Kidney capillary endothelial cell (primary cell): ENCODE data around the gene MEX3D.

Experiments used
- DNase-seq: peaks from one replicate; pipeline ENCODE4 v3.0.0-alpha.2; 2018; ENCODE audit warnings: low spot score

Gene MEX3D

DNA sequence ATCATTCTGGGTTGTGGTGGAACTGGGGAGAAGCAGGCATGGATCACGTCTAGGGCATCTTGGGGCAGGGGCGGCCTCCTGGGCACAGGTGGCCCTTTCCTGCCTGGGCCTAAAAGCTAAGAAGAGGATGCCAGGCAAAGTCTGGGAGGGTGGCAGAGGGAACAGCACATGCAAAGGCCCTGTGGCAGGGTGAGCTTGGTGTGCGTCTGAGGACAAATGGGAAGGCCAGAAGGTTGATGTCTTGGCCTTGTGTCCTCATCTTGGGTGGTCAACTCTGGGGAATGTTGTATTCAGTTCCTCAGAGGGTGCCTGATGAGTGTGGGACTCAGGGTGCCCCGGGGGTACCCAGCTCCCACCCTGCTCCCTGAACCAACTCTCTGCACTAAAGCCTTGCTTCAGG is 49.7 kb downstream of the MEX3D start:
- no peak for DNase-seq

DNA sequence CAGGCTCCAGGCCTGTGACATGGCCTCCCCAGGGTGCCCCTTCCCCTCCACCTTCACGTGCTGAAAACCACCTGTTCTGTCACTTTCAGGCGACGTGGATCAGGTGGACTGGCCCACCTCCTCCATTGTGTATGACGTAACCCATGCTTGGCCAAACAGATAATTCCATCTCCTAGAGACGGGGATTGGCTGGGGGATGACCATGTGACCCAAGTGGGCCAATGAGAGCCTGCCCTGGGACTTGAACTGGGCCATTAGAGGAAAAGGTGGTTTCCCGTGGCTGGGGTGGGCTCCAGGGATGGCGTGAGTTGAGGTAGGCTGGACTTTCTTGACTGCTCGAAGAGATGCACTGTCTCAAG is 51.8 kb downstream of the MEX3D start:
- no peak for DNase-seq

- no peak for DNase-seq
Observed at GRCh38 chr19:1514986-1515721, 53.0 kb downstream of the MEX3D start.

DNA sequence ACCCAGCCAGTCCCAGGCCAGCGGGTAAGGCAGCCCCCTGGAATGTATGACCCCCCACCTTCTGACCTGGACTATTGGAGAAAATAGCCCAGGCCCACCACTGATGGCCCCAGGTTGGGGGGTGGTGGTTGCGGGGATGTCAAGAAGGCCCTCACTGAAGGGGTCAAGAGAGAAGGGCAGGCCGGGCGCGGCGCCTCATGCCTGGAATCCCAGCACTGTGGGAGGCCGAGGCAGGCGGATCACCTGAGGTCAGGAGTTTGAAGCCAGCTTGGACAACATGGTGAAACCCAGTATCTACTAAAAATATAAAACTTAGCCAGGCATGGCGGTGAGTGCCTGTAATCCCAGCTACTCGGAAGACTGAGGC is 53.8 kb downstream of the MEX3D start:
- no peak for DNase-seq

- DNase-seq, result no peak
Observed at GRCh38 chr19:1513499-1514294, 54.4 kb downstream of the MEX3D start.

DNA sequence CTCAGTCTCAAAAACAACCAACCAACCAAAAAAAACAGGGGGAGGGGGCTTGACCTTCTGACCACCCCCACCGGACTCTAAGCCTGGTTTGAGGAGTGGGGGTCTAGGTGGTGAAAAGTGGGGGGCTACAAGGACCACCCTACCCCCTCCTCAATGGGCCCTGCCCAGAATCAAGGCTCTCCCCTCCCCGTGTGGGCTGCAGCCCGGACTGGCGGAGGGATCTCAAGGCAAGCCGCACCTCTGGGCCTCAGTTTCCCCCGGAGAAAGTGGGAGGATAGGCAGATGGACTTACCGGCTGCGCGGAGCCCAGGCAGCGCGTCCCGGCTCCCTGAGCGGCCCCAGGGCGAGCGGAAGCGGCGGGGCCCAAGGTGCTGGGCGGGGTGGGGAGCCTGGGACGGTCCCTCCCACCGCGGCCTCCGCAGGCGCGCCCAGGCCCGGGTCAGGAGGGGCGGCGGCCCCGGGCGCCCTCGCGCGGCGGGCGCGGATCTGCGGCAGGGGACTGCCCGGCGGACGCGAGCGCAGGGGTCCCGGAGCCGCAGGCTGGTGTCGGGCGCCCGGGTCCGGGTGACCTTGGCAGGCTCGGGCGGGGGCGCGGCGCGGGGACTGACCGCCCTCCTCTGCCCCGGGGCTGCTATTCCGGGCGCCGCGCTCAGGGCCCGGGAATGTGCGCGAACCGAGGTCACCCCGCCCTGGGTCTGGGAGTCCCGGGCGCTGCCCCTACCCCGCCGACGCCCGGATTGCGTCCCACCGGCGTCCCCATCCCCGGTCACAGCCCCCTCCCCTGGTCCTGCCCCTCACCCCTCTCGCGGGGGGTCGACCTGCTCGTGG is 55.2 kb downstream of the MEX3D start, which contains the start of gene ADAMTSL5:
Gene ADAMTSL5, minus strand, starts transcription at position 349 of the 828 bp plus-strand sequence. CDS start 2,076 bp downstream, outside the sequence.
- no peak for DNase-seq

- no peak for DNase-seq
Observed at GRCh38 chr19:1511318-1512317, 56.5 kb downstream of the MEX3D start.

DNA sequence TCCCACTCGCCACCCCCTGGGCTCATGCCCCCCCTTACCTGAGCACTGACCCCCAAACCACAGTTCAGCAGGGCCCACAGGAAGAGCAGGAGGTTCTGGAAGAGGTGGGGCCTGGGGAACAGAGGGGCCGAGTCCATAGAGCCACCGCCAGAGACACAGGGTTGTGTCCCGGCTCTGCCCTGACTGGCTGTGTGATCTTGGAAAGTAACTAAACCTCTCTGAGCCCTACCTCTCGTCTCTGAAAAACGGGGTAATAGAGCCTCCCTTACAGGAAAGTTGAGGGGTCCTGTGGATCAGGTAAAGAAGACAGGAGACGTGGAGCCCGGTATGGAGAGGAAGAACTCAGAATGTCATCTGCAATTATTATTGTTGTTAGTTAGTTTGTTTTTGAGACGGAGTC is 57.3 kb downstream of the MEX3D start:
- DNase-seq, result no peak

DNA sequence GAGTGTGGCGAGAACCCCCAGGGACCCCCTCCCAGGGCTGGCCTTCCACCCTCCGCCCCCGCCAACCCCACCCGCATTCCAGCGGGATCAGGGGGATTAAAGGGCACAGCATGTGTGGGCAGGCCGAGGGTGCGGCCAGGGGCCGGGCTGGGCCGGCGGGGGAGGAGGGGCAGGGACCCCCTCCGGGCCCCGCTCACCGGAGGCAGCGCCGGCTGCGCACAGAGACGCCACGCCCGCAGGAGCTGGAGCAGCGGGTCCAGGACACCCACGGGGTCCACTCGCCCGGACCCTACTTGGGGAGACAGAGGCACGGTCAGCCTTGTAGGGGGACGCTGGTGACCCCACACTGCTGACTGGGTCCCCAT is 57.7 kb downstream of the MEX3D start:
- no peak for DNase-seq

GRCh38 chr19:1509602-1510441 is 58.3 kb downstream of the MEX3D start:
- DNase-seq, result no peak

DNA sequence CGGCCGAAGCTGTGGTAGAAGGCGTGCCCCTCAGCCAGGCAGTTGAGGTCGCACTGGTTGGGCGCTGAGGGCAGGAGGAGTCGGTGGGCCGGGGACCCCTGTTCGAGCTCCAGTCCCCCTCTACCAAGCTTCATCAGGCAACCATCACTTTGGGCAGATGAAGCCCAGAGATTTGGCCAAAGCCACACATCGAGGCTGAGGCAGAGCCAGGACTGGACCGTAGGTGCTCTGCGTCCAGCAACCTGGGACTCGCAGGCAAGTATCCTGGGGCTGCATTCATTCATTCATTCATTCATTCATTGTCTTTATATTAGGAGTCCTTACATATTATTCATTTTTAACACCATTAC is 59.6 kb downstream of the MEX3D start:
- no peak for DNase-seq

DNA sequence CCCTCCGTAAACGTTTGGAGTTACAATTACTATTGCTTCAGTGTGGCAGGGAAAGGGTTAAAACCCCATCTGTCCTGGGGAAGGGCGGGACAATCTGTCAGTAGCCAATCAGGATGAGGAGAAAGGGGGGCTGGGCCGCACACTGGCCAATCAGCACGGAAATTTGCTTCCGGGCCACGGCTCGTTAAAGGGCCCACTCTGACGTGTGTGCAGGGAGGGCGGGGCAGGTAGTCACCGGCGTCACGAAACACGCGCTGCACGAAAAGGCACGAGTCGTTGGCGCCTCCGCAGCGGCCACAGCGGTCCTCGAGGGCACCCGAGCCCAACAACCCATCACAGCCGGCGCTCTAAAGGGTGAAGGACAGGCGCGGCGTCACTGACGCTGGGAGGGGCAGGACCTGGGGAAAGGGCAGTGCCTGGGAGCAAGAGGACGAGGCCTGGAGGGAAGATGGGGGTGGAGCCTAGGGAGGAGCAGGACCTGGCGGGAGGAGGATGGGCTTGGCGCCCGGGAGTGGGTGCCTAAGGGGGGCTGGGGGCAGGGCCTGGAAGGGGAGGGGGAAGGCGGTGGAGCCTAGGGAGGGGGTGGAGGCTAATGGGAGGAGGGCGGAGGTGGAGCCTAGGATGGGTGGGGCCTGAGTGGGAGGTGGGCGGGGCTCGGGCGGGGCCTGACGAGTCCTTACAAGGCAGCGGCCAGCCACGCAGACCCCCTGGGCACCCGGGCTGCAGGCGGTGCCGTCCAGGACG is 60.2 kb downstream of the MEX3D start:
- DNase-seq, result peak; percentile 88

DNA sequence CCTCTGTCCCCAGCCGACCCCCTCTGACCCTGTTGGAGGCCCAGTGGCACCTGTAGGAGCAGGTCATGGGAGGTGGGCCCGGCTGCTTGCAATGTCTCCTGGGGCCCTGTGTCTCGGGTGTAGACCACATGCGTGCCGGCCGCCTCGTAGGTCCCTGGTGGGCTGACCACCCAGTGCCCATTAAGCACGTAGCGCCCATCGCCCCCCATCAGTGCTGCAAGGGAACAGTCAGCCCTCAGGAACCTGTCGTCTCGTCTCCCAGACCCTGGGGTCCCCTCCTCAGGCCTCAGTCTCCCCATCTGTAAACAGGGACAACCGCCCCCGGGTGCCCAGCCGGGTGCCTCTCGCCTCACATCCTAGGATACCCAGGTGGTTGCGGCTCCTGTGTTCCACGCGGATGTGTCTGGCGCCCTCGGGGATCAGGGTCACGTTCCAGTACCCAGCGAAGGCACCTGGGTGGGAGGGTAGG is 60.9 kb downstream of the MEX3D start:
- no peak for DNase-seq

- no peak for DNase-seq
Observed at GRCh38 chr19:1505991-1506881, 61.9 kb downstream of the MEX3D start.

DNA sequence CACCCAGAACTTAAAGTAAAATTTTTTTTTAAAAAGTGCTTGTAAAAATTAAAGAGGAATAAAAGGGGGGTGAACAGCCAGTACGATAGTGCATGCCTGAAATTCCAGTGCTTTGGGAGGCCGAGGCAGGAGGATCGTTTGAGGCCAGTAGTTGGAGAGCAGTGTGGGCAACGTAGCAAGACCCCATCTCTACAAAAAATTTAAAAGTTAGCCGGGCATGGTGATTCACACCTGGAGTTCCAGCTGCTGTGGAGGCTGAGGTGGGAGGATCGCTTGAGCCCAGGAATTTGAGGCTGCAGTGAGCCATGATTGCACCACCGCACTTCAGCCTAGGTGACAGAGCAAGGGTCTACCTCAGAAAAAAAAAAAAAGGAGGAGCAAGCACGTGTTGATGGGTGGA is 63.1 kb downstream of the MEX3D start:
- no peak for DNase-seq
